22Rv1 (cell line): ENCODE results near the gene ARPC5L.
A peak's percentile ranks its signal among the peaks of the same experiment; 100 is the strongest.

ENCODE experiments used
- CTCF ChIP-seq: fragments of 450-650 bp; IDR thresholded peaks from 2 replicates; pipeline ENCODE4 v1.5.1; 2017; ENCODE audit warnings: mild to moderate bottlenecking
- ZFX ChIP-seq: fragments of 450-650 bp; IDR thresholded peaks from 2 replicates; pipeline ENCODE4 v1.6.1; 2017; ENCODE audit warnings: antibody characterized with exemption, borderline replicate concordance

DNA sequence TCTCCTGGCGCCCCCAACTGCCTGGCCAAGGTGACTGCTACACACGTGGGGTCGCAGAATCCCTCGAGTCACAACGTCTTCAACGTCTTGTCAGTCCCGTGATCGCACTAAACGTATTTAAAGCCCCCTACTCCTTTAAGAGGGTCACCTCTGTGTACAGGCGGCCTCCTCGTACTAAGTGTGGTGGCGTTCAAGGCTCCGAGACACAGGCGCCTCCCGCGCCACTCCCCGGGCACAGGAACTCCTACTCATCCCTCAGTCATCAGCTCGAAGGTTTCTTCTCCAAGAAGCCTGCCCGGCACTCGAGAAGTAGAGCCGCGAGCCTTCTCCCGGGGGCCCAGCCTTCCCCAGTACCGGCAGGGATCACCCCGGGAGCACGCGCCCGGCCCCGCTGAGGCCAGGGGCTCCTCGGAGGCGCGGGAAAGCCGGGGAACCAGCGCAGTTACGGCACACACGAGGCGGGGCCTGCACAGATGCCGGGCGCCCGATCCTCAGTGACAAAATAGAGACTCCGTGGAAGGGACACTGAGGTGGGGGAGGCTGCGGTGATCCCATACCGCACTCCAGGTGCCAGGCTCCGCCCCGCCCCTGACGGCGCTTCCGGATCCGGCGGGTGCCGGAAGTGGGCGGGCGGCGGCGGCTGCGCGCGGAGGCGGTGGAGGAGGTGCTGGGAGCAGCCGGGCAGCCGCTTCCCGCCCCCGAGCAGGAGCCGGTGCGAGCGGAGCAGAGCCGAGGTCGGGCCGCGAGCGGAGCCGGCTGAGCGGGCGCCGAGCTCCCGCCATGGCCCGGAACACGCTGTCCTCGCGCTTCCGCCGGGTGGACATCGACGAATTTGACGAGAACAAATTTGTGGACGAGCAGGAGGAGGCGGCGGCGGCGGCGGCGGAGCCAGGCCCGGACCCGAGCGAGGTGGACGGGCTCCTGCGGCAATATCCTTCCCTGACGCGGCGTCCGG lies 6.9 kb downstream of the ARPC5L start:
- TF ChIP-seq CTCF (peak; percentile 65), ZFX (no peak)
